Prostate gland (tissue), 2 donors: Measurements from ENCODE around the gene FRMD4B.

Experiments
- CTCF ChIP-seq, 4 experiments: fragments of 200-600 bp in 2 of 4; fragments of 450-650 bp in 2 of 4; sonication (generic) in 2 of 4; IDR thresholded peaks; 1 replicate in 3 of 4; 2 replicates in 1 of 4; pipeline ENCODE4 v1.5.1; 2016 to 2019; ENCODE audit warnings: antibody characterized with exemption in 4 of 4, mild to moderate bottlenecking in 2 of 4, moderate library complexity in 2 of 4
- POLR2A ChIP-seq: fragments of 450-650 bp; IDR thresholded peaks from one replicate; pipeline ENCODE4 v1.6.1; 2016; ENCODE audit warnings: antibody characterized with exemption, mild to moderate bottlenecking
- POLR2AphosphoS5 ChIP-seq: sonication (generic); formaldehyde crosslinking; IDR thresholded peaks from one replicate; pipeline ENCODE4 v1.6.1; 2017; ENCODE audit warnings: antibody characterized with exemption

- no peak for TF ChIP-seq POLR2AphosphoS5
- no peak for TF ChIP-seq CTCF (IDR thresholded peaks at IDR 0.05)
- TF ChIP-seq POLR2A: no peak
These were observed 206.8 kb downstream of the FRMD4B start for GRCh38 chr3:69178838-69179739.
